GM23338 (cell line): ENCODE data around the gene STING1.

ENCODE experiments used
- CREB1 ChIP-seq: fragments of 250-450 bp; sonication (Bioruptor Pico); IDR thresholded peaks from 2 replicates; pipeline ENCODE4 v1.5.0; 2020; ENCODE audit warnings: low read depth, mild to moderate bottlenecking, moderate library complexity
- CTCF ChIP-seq, 2 experiments: fragments of 200-600 bp in 1 of 2; sonication (generic) in 1 of 2; conservative IDR thresholded peaks; 2 replicates each; pipeline versions ENCODE4 v1.5.1 to v1.6.1; 2016 to 2017; ENCODE audit warnings: antibody characterized with exemption in 2 of 2, low read depth in 2 of 2, mild to moderate bottlenecking in 2 of 2, moderate library complexity in 1 of 2
- ETS1 ChIP-seq: IDR thresholded peaks from 2 replicates; pipeline ENCODE4 v1.6.1; 2016; ENCODE audit warnings: antibody characterized with exemption
- EZH2 ChIP-seq: fragments of 200-600 bp; sonication (generic); IDR thresholded peaks from one replicate; pipeline ENCODE4 v1.8.0; 2017; ENCODE audit warnings: antibody characterized with exemption, mild to moderate bottlenecking, low read depth; ENCODE audit not compliant: unreplicated experiment
- EZH2phosphoT487 ChIP-seq: fragments of 200-600 bp; sonication (generic); IDR thresholded peaks from one replicate; pipeline ENCODE4 v1.8.1; 2018; ENCODE audit warnings: antibody characterized with exemption; ENCODE audit not compliant: unreplicated experiment
- JUNB ChIP-seq: IDR thresholded peaks from one replicate; pipeline ENCODE4 v1.6.1; 2016; ENCODE audit warnings: antibody characterized with exemption; ENCODE audit not compliant: unreplicated experiment
- POLR2AphosphoS5 ChIP-seq: IDR thresholded peaks from 2 replicates; pipeline ENCODE4 v1.6.1; 2016; ENCODE audit warnings: antibody characterized with exemption, low read depth
- REST ChIP-seq: IDR thresholded peaks from one replicate; pipeline ENCODE4 v1.6.1; 2018; ENCODE audit warnings: antibody characterized with exemption; ENCODE audit not compliant: unreplicated experiment
- STAT1 ChIP-seq: IDR thresholded peaks from one replicate; pipeline ENCODE4 v1.6.1; 2016; ENCODE audit warnings: antibody characterized with exemption; ENCODE audit not compliant: unreplicated experiment

DNA sequence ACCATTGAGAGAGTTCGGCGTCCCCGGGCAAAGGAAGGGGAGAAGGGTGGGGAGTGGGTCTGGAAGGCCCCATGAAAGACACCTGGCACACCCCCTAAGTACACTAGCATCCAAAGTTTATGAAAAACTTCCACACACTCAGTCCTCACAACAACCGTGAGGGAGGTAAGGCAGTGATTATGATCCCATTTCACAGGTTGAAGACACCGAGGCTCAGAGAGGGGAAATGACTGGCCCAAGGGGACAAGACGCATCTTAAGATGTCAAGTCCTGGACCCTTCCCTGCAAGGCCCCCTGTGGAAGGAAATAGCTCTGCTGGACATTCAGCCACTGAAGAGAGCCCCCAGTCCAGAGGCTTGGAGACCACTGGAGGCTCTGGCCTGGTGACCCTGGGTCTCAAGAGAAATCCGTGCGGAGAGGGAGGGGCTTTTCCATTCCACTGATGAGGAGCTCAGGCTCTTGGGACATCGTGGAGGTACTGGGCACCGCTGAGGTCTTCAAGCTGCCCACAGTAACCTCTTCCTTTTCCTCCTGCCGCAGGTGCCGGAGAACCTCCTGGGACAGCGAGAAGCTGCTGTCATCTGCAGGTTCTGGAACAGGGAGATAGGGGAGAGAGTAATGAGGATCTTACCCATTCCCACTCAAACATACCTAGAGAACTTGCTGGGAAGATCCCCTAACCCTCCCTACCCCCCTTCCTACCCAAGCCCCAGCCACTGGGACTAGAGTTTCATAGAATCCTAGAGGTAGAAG lies 6.5 kb downstream of the STING1 start:
- no peak for TF ChIP-seq CTCF (conservative IDR thresholded peaks at IDR 0.05; ENCODE audit: low read depth in 2 of 2)
- no peak for TF ChIP-seq POLR2AphosphoS5
- no peak for TF ChIP-seq EZH2phosphoT487
- TF ChIP-seq JUNB: no peak
- no peak for TF ChIP-seq EZH2
- no peak for TF ChIP-seq CREB1 (CRISPR knock-in tag)
- TF ChIP-seq ETS1: no peak
- no peak for TF ChIP-seq STAT1
- no peak for TF ChIP-seq REST
